HCT116 (cell line): ENCODE results near the gene RGS6.

Experiments
- CBX3 ChIP-seq: IDR thresholded peaks from 2 replicates; pipeline ENCODE4 v1.6.1; 2012; ENCODE audit warnings: low read depth
- EZH2 ChIP-seq: fragments of 200-600 bp; sonication (generic); IDR thresholded peaks from 2 replicates; pipeline ENCODE4 v1.6.1; 2017; ENCODE audit warnings: antibody characterized with exemption, mixed run types
- EZH2phosphoT487 ChIP-seq: fragments of 200-600 bp; IDR thresholded peaks from 2 replicates; pipeline ENCODE4 v1.6.1; 2018; ENCODE audit warnings: antibody characterized with exemption, borderline replicate concordance
- JUND ChIP-seq: IDR thresholded peaks from 2 replicates; pipeline ENCODE4 v1.6.1; 2012
- POLR2A ChIP-seq: IDR thresholded peaks from 2 replicates; pipeline ENCODE4 v1.7.0; 2011; ENCODE audit warnings: borderline replicate concordance; ENCODE audit not compliant: insufficient read depth, insufficient read length; ENCODE audit errors: extremely low read depth
- POLR2AphosphoS5 ChIP-seq: IDR thresholded peaks from 2 replicates; pipeline ENCODE4 v1.6.1; 2011; ENCODE audit warnings: mild to moderate bottlenecking, low read depth, low read length, moderate library complexity
- RAD21 ChIP-seq: IDR thresholded peaks from 2 replicates; pipeline ENCODE4 v1.6.1; 2012; ENCODE audit warnings: low read depth, mild to moderate bottlenecking
- REST ChIP-seq: IDR thresholded peaks from 2 replicates; pipeline ENCODE4 v1.6.1; 2012; ENCODE audit warnings: low read depth
- SIN3A ChIP-seq: IDR thresholded peaks from 2 replicates; pipeline ENCODE4 v1.6.1; 2012; ENCODE audit warnings: low read depth
- YY1 ChIP-seq: IDR thresholded peaks from 2 replicates; pipeline ENCODE4 v1.6.1; 2011; ENCODE audit warnings: low read length, low read depth, moderate library complexity, mild to moderate bottlenecking; ENCODE audit not compliant: insufficient replicate concordance; ENCODE audit errors: extremely low read depth
- ZNF274 ChIP-seq: fragments of 200-500 bp; sonication (Bioruptor generic); IDR thresholded peaks from 2 replicates; pipeline ENCODE4 v1.6.1; 2014; ENCODE audit warnings: mild to moderate bottlenecking, low read depth, low read length, inconsistent platforms
- TF ChIP-seq, protein P1 (sequence below), 3 experiments: fragments of 200-600 bp in 1 of 3; sonication (generic) in 1 of 3; IDR thresholded peaks in 2 of 3; conservative IDR thresholded peaks in 1 of 3; 2 replicates each; pipeline ENCODE4 v1.5.1; 2012 to 2017; ENCODE audit warnings: low read depth in 2 of 3, low read length in 2 of 3, antibody characterized with exemption in 1 of 3, borderline replicate concordance in 1 of 3, control low read depth in 1 of 3, mild to moderate bottlenecking in 1 of 3, mixed read lengths in 1 of 3, mixed run types in 1 of 3, moderate library complexity in 1 of 3; ENCODE audit not compliant: insufficient read depth in 1 of 3
- TF ChIP-seq, protein P2 (sequence below): IDR thresholded peaks from 2 replicates; pipeline ENCODE4 v1.6.1; 2012
- TF ChIP-seq, protein P3 (sequence below): IDR thresholded peaks from 2 replicates; pipeline ENCODE4 v1.6.1; 2012

GRCh38 chr14:72389200-72389599 is 457.0 kb downstream of the RGS6 start:
- TF ChIP-seq EZH2 = no peak
- TF ChIP-seq, protein P1, sequence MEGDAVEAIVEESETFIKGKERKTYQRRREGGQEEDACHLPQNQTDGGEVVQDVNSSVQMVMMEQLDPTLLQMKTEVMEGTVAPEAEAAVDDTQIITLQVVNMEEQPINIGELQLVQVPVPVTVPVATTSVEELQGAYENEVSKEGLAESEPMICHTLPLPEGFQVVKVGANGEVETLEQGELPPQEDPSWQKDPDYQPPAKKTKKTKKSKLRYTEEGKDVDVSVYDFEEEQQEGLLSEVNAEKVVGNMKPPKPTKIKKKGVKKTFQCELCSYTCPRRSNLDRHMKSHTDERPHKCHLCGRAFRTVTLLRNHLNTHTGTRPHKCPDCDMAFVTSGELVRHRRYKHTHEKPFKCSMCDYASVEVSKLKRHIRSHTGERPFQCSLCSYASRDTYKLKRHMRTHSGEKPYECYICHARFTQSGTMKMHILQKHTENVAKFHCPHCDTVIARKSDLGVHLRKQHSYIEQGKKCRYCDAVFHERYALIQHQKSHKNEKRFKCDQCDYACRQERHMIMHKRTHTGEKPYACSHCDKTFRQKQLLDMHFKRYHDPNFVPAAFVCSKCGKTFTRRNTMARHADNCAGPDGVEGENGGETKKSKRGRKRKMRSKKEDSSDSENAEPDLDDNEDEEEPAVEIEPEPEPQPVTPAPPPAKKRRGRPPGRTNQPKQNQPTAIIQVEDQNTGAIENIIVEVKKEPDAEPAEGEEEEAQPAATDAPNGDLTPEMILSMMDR (IDR thresholded peaks at IDR 0.05 in 2 of 3, conservative IDR thresholded peaks at IDR 0.05 in 1 of 3; ENCODE audit: borderline replicate concordance in 1 of 3, insufficient read depth in 1 of 3, low read depth in 2 of 3, low read length in 2 of 3) = no peak
- TF ChIP-seq POLR2A = no peak
- no peak for TF ChIP-seq POLR2AphosphoS5
- TF ChIP-seq RAD21 = no peak
- no peak for TF ChIP-seq REST
- TF ChIP-seq, protein P2, sequence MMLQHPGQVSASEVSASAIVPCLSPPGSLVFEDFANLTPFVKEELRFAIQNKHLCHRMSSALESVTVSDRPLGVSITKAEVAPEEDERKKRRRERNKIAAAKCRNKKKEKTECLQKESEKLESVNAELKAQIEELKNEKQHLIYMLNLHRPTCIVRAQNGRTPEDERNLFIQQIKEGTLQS = no peak
- no peak for TF ChIP-seq JUND
- TF ChIP-seq SIN3A = no peak
- TF ChIP-seq, protein P3, sequence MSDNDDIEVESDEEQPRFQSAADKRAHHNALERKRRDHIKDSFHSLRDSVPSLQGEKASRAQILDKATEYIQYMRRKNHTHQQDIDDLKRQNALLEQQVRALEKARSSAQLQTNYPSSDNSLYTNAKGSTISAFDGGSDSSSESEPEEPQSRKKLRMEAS = no peak
- TF ChIP-seq EZH2phosphoT487 = no peak
- no peak for TF ChIP-seq YY1
- TF ChIP-seq CBX3 = no peak
- no peak for TF ChIP-seq ZNF274
